Lung (tissue), 12 donors: Measurements from ENCODE around the gene S100A5. TPM values are rescaled to one million over a fixed set of nuclear protein-coding genes. Genes with fewer than 3 reads are reported as not detected.

Source experiments
- ATAC-seq: fragments of 200-7000 bp; cut with Tn5 transposase; one replicate; pipeline ENCODE4 v1.9.1; 2020; ENCODE audit warnings: moderate number of reproducible peaks; ENCODE audit not compliant: insufficient read depth, low FRiP score
- DNase-seq, 3 donors: peaks; one replicate each; pipeline ENCODE4 v3.0.0-alpha.2; 2013 to 2017
- H3K27ac ChIP-seq, 2 donors: one replicate each; pipeline ENCODE4 v1.5.1; 2013; ENCODE audit warnings: mild to moderate bottlenecking in 2 of 2, moderate library complexity in 2 of 2, control low read depth in 1 of 2, inconsistent platforms in 1 of 2, low read depth in 1 of 2, low read length in 1 of 2
- H3K27me3 ChIP-seq, 3 donors: one replicate each; pipeline ENCODE4 v1.5.1; 2013; ENCODE audit warnings: low read length in 2 of 3; ENCODE audit not compliant: control insufficient read depth in 3 of 3, insufficient read depth in 3 of 3
- H3K36me3 ChIP-seq, 4 donors: one replicate each; pipeline ENCODE4 v1.5.1; 2013; ENCODE audit warnings: low read length in 4 of 4, mild to moderate bottlenecking in 1 of 4, moderate library complexity in 1 of 4; ENCODE audit not compliant: control insufficient read depth in 4 of 4, insufficient read depth in 4 of 4
- H3K4me1 ChIP-seq, 5 donors: one replicate each; pipeline ENCODE4 v1.5.1; 2013; ENCODE audit warnings: low read length in 5 of 5, mild to moderate bottlenecking in 2 of 5, moderate library complexity in 1 of 5; ENCODE audit not compliant: control insufficient read depth in 5 of 5, insufficient read depth in 5 of 5
- H3K4me3 ChIP-seq: one replicate; pipeline ENCODE4 v1.5.1; 2013; ENCODE audit warnings: mild to moderate bottlenecking, control low read depth, moderate library complexity
- H3K9ac ChIP-seq, 2 donors: one replicate each; pipeline ENCODE4 v1.5.1; 2013; ENCODE audit warnings: low read length in 2 of 2, control low read depth in 1 of 2; ENCODE audit not compliant: insufficient read depth in 1 of 2
- H3K9me3 ChIP-seq, 4 donors: one replicate each; pipeline ENCODE4 v1.5.1; 2013; ENCODE audit warnings: low read length in 3 of 4, mild to moderate bottlenecking in 1 of 4, moderate library complexity in 1 of 4; ENCODE audit not compliant: control insufficient read depth in 4 of 4, insufficient read depth in 3 of 4
- WGBS, 2 donors: extraction: QIAGEN DNeasy Blood & Tissue Kit; methylation state at CpG; one replicate each; pipeline ENCODE4 v1.1.7; 2013; 5-methylcytosine and 5-hydroxymethylcytosine counted together
- polyA plus RNA-seq, 2 donors: library from polyadenylated mRNA; stranded (reverse); fragments of 200-250 nt; gene quantifications; one replicate each; pipeline ENCODE4 v1.2.1, GENCODE V29; 2013
- total RNA-seq, 2 donors: library from RNA; depleted of rRNA in 1 of 2; stranded (reverse); fragments of >200 nt in 1 of 2; gene quantifications; one replicate each; pipeline ENCODE4 v1.2.1, GENCODE V29; 2014 to 2021
- TF ChIP-seq, protein P1 (sequence below): IDR thresholded peaks from 2 replicates; pipeline ENCODE4 v1.5.1; 2012; ENCODE audit warnings: mild to moderate bottlenecking; ENCODE audit errors: control extremely low read depth, extremely low read depth
- donor health status: control.
- donor health status: control.
- donor health status: Bipolar disorder and iron deficiency.
- donor health status: healthy.
- donor health status: DM: yes; HTN: yes; CAD: no.

Gene S100A5
- total and polyA plus RNA-seq, 4 donors, result 0.31 to 0.32 (median 0.31) TPM; not detected in 1

DNA sequence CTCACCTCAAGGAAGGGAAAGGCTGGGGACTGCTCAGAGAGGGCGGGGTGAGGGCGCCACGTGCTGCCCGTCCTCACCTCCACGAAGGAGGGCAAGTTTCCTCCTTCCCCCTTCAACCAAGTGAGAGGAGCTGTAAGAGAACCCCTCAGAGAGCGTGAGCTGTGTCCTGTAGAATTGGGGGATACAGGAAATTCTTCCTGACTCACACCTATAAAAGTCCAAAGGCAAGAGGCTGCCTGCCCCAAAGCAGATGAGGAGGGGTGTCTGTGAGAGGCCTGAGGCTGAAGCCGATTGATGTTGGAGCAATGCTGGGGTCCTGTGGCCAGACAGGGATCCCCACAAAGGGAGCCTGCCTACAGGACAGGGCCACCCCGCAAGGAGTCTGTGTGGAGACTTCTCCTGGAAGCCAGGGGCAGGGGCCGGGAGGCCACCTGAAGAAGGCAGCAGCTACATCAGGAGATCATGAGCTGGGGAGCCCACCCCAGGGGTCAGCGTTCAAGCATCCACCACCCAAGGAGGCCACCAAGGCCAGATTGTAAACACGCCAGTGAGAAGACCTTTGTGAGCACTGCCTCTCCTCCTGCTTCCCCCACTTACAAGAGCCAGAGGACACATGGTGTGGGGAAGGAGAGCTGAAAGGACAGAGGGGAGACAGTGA, 32.7 kb downstream of the S100A5 start:
- ATAC-seq (no peak), DNase-seq (no peak)
- WGBS, 2 donors, result 87 to 88% methylated on average over 11 of the region's 11 CpGs
- Histone ChIP-seq H3K36me3 (no peaks in the 10 kb centered on the region), H3K27ac (no peak overlapping the region), H3K9ac (no peak overlapping the region), H3K27me3 (no peaks in the 10 kb centered on the region), H3K4me3 (no peak overlapping the region), H3K9me3 (no peaks in the 10 kb centered on the region), H3K4me1 (peaks cover 0 to 21% (median 8%) of the 10 kb centered on the region in 5 donors)
- TF ChIP-seq, protein P1, sequence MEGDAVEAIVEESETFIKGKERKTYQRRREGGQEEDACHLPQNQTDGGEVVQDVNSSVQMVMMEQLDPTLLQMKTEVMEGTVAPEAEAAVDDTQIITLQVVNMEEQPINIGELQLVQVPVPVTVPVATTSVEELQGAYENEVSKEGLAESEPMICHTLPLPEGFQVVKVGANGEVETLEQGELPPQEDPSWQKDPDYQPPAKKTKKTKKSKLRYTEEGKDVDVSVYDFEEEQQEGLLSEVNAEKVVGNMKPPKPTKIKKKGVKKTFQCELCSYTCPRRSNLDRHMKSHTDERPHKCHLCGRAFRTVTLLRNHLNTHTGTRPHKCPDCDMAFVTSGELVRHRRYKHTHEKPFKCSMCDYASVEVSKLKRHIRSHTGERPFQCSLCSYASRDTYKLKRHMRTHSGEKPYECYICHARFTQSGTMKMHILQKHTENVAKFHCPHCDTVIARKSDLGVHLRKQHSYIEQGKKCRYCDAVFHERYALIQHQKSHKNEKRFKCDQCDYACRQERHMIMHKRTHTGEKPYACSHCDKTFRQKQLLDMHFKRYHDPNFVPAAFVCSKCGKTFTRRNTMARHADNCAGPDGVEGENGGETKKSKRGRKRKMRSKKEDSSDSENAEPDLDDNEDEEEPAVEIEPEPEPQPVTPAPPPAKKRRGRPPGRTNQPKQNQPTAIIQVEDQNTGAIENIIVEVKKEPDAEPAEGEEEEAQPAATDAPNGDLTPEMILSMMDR, result no peak

- TF ChIP-seq, protein P1, result no peak
- Histone ChIP-seq H3K27me3 (no peaks in the 10 kb centered on the region), H3K4me3 (no peak overlapping the region), H3K9ac (no peak overlapping the region), H3K4me1 (peaks cover 0 to 21% (median 8%) of the 10 kb centered on the region in 5 donors), H3K36me3 (no peaks in the 10 kb centered on the region), H3K27ac (peak overlapping the region; percentile 9 to 55), H3K9me3 (no peaks in the 10 kb centered on the region)
- ATAC-seq (peak; percentile 64), DNase-seq (peak; percentile 88 to 97 (median 90))
- WGBS, 2 donors, result 63 to 75% methylated on average over 7 of the region's 7 CpGs
These were observed 33.8 kb downstream of the S100A5 start for GRCh38 chr1:153506831-153507413.

GRCh38 chr1:153506386-153506785, 34.3 kb downstream of the S100A5 start:
- 84 to 88% methylated on average over 5 of the region's 5 CpGs for WGBS, 2 donors
- Histone ChIP-seq H3K9ac (no peak overlapping the region), H3K27me3 (no peaks in the 10 kb centered on the region), H3K27ac (peak overlapping the region in 1 of 2 donors; percentile 26), H3K9me3 (no peaks in the 10 kb centered on the region), H3K36me3 (no peaks in the 10 kb centered on the region), H3K4me3 (no peak overlapping the region), H3K4me1 (peaks cover 0 to 25% (median 8%) of the 10 kb centered on the region in 5 donors)
- TF ChIP-seq, protein P1, result no peak
- no peak for ATAC-seq
- DNase-seq, result no peak
